Fibroblast of skin of right biceps (primary cell): ENCODE results near the gene HNRNPK.
A peak's percentile ranks its signal among the peaks of the same experiment; 100 is the strongest.

Source experiments
- DNase-seq: peaks from one replicate; pipeline ENCODE4 v3.0.0-alpha.2; 2013

HNRNPK gene

DNA sequence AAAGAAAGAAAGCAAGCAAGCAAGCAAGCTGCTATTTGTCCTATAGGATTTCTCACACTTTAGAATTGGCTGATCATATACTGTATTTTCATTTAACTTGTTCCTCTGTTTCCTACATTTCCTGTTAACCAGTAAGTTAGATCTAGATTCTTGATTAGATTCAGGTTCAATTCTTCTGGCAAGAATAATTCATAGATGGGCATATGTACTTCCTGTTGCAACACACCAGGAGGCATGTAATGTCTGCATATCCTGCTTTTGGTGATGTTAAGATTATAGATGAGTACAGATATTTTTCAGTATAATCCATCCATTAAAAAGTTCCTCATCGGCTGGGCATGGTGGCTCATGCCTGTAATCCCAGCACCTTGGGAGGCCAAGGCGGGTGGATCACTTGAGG is 48.0 kb downstream of the HNRNPK start:
- DNase-seq, result no peak

GRCh38 chr9:83930881-83931280 is 49.1 kb downstream of the HNRNPK start:
- DNase-seq, result no peak

DNA sequence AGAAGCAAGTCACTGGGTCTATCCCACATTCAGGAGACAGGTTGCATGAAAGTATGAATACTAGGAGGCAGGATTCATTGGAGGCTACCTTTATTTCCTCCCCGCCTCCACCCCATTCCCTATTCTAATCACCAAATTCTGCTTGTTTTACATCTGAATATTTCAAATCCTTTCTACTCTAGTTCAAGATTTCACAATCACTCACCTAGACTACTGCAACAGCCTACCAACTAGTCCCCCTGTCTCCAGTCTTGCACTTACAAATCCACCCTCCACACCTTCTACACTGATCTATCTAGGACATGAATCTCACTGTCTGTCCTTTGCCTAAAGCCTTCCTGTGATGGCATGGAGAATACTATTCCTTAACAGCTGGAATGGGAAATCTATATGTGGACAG is 52.4 kb downstream of the HNRNPK start:
- DNase-seq, result no peak

DNA sequence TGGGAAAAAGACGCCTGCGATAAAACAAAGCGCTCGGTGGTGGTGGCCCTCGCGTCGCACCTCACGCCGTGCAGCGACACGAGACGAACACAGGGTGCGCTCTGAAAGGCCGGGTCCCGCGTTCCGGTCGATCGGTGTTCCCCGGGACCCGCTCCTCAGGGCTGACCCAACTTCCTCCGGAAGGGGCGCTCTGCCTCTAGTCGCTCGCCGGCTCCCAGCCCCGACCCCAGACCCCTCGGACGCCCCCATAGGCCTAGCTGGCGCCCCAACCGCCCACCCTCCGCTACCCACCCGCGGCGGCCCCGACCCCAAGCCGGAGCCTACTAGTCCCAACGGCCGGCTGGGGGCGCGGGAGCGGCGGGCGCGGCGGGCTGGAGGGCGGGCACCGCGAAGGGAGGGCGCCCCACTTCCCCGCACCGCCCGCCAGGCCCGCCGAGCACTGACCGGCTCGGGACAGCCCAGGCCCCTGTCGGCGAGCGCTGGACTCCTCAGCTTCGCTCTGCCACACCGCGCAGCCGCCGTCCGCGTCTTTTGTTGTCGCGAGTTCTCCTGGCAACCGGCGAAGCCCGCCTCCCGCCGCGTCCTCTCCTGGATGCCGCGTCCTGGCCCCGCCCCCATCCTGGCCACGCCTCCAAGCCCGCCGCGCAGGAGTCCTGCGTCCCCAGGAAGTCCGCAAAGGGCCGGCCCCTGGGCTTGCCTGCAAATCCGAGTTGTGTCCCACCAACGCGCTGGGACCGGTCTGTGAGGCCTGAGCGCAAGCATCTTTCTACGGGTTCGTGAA is 58.9 kb downstream of the HNRNPK start, which contains the start of gene KIF27:
TSS of gene KIF27 (minus strand) at position 506 of the 781 bp plus-strand sequence. CDS start 5,841 bp downstream, outside the sequence.
- DNase-seq, result peak; percentile 97

DNA sequence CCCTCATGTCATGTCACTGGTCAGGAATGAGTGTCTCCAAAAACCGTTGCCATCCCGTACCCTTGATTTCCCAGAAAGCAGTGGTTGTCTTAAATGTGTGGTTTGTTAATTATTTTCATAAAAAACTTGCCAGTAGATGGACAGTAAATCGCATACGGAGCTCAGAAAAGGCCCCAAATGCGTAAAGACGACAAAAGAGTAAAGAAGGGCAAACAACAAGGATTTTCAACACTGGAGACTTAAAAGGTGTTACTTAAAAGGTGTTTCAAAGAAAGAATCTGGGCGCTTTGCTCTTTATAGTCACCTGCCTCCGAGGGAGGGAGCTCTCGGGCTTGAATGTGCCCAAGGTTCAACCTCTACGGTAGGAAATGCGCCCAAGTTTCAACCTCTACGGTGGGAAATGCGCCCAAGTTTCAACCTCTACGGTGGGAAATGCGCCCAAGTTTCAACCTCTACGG is 59.5 kb downstream of the HNRNPK start:
- peak; percentile 10 for DNase-seq

DNA sequence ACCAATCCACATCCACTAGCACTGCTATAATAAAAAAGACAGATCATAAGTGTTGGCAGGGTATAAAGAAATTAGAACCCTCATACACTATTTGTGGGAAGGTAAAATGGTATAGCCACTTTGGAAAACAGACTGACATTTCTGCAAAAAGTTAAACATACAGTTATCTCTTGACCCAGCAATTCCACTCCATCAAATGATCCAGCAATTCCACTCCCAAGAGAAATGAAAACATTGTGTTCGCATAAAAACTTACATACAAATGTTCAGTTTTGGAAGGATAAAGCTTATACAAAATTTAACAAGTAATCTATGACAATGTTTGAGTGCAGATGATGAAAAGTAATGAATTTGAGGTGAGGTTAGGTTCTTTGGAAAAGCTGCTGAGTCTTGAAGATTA is 60.9 kb downstream of the HNRNPK start:
- DNase-seq, result no peak
